HG03521 (cell line): ENCODE measurements around the gene UBXN10.

Experiments used
- ATAC-seq: cut with Tn5 transposase; IDR thresholded peaks from one replicate; pipeline ENCODE4 v1.9.1; 2021; ENCODE audit warnings: mild to moderate bottlenecking, moderate library complexity; ENCODE audit not compliant: unreplicated experiment

The UBXN10 gene

GRCh38 chr1:20185834-20186782, at the start of gene UBXN10, which contains the start of gene PLA2G2C:
TSS of gene UBXN10 (plus strand) at chr1:20186096. CDS start at chr1:20190562, 4,466 bp downstream.
TSS of gene PLA2G2C (minus strand) at chr1:20186518. CDS start at chr1:20177363, 9,155 bp downstream.
- no peak for ATAC-seq

GRCh38 chr1:20136249-20136648, 49.6 kb upstream of the UBXN10 start:
- no peak for ATAC-seq

- no peak for ATAC-seq
These were observed 48.8 kb upstream of the UBXN10 start for GRCh38 chr1:20137055-20137454.

- ATAC-seq: no peak
These were observed 48.3 kb upstream of the UBXN10 start for GRCh38 chr1:20137604-20138003.

GRCh38 chr1:20138346-20138745, 47.5 kb upstream of the UBXN10 start:
- ATAC-seq: no peak

DNA sequence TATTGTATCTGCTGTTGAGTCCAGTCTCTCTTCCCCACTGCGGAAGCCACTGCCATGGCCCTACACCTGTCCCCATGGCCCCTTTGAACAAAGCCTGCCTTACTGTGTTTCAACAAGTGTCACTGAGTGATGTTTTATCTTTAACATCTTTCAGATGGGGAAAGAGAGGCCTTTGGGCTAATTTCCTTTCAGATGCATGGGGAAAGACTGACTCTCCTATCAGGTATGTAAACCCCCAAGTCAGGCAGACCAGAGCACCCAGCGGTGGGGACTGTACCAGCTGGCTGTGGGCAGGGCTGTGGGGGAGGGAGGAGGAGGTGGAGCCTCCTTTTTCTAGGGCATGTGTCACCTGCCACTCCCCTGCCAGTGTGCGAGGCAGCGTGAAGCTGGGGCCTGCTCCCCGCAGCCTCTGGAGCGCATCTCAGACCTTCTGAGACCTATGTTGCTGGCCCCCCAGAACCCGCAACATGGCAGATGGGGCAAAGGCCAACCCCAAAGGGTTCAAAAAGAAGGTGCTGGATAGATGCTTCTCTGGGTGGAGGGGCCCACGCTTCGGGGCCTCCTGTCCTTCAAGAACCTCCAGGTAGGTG, 46.8 kb upstream of the UBXN10 start, which contains the start of gene PLA2G2F:
Gene PLA2G2F (plus strand): TSS at position 363 of the 590 bp plus-strand sequence. CDS start 105 bp downstream, at position 468.
- no peak for ATAC-seq

DNA sequence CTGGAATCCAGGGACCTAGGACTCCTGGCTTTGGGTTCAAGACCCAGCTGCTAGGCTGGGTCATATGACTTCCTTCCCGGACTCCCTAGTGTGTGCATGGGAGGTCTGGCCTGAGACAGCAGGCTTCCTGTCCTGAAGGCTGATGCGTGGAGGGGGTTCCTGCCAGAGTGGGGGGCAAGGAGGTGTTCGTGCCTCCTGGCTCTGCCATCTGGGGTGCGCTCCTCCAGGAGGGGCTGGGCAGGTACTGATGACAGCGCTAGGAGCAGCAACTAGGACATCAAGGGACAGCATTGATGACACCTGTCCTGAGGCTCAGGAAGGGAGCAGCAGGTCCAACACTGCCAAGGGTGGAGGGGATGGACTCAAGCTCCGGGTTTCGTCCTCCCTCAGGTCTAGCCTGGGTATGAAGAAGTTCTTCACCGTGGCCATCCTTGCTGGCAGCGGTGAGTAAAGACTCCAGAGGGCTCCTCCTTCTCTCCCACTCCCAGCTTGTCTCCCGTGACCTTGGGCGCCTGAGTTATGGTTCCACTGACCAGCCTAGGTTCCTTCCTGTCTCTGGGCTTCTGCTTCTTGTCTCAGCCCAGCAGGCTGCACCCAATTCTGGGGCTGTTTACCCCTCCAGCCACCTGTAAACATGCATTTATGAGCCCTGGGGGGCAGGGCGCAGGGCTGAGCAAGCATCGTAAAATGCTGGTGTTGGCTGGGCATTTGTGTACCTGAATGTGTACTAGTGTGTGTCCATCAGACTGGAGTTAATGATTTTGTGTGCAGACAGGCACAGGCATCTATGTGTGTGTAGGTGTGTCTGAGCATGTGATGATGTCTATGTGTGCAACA, 45.9 kb upstream of the UBXN10 start:
- no peak for ATAC-seq

DNA sequence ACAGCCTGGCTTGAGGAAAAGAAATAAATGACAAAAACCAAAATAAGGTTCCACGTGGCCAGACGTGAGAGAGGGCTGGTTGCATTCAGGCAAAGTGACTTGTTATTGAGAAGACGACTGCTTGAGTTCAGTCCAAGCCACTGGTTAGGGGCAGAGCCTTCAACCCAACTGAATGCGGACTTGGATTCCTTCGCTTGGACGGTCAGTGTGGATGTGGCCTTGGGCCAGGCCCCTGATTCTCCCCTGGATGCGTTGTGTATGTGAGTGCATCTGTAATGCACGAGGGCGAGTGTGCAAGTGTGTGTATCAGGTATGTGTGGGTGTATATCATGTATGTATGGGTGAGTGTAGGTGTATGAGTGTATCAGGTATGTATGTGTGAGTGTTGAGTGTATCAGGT, 44.9 kb upstream of the UBXN10 start:
- no peak for ATAC-seq

- ATAC-seq: no peak
These were observed 44.4 kb upstream of the UBXN10 start for GRCh38 chr1:20141466-20141865.

GRCh38 chr1:20142001-20142710, 43.7 kb upstream of the UBXN10 start:
- ATAC-seq: no peak

DNA sequence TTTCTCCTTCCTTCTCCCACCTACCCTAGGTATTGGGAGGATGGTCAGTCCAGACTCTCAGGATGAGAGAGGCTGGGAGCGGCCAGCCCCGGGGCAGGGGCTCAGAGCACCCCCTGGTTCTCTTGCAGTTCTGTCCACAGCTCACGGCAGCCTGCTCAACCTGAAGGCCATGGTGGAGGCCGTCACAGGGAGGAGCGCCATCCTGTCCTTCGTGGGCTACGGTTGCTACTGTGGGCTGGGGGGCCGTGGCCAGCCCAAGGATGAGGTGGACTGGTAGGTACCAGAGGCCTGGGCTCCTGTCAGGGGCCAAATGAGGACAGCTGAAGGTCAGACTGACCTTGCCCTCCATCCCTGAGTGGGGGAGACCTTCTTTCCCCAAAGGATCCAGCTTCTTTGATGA, 42.6 kb upstream of the UBXN10 start:
- ATAC-seq: no peak

DNA sequence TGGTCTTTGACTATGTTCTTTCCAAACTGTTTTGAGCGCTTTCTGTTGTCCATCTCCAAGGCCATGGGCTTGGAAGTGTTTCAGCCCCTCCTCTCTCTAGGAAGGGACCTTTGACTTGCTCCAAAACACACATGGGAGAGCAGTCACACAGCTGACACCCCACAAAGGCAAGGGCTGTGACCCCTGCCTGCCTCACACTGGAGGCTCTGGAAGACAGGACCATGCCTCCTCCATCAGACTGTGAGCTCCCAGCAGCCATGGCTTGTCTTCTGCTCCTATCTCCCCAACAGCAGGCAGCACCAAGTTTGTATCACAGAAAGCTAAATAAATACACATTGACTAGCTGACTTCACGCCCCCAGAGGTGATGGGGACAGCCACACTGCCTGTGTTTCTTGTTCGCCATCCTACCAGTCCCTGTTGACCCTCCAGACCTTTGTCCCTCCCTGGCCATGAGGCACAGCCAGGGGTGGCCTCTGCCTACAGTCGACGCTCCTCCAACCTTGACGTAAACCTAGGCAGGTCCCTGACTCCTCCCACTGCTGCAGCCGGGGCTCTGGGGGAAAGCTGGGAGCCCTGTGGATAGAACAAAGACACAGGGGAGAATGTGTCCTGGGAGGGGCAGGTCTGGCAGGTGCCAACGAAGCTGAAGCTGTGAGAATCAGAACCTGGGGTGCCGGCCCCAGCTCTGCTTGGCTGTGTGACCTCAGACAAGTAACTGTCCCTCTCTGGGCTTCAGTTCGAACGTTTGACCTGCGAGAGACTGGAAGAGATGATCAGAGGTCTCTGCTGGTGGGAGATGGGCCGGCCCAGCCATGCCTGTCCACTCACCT, 41.9 kb upstream of the UBXN10 start:
- ATAC-seq: no peak

DNA sequence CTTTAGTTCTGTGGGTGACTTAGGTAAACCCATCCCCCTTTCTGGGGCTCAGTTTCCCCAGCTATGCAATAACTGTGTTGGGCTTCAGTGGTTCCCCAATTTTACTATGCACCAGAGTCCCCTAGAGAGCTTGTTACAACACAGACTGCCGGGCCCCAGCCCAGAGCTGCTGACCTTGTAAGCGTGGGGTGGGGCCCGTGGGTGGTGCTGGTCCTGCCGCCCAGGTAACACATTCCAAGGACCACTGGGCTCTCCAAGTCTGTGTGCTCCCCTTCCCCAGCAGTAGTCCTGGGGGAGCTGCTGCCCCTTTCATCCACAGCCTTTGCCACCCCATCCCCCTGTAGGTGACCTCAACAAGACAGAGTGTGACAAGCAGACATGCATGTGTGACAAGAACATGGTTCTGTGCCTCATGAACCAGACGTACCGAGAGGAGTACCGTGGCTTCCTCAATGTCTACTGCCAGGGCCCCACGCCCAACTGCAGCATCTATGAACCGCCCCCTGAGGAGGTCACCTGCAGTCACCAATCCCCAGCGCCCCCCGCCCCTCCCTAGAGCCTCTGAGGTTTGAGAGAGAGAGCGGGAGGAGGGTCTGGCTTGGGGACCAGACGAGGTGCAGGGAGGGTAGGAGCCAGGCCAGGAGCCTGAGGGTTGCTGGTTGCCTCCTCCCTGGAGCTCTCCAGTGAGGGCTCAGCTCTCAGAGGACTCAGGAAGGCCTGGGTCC, 37.9 kb upstream of the UBXN10 start:
- ATAC-seq: no peak

- no peak for ATAC-seq
These were observed 37.1 kb upstream of the UBXN10 start for GRCh38 chr1:20148571-20149500.

DNA sequence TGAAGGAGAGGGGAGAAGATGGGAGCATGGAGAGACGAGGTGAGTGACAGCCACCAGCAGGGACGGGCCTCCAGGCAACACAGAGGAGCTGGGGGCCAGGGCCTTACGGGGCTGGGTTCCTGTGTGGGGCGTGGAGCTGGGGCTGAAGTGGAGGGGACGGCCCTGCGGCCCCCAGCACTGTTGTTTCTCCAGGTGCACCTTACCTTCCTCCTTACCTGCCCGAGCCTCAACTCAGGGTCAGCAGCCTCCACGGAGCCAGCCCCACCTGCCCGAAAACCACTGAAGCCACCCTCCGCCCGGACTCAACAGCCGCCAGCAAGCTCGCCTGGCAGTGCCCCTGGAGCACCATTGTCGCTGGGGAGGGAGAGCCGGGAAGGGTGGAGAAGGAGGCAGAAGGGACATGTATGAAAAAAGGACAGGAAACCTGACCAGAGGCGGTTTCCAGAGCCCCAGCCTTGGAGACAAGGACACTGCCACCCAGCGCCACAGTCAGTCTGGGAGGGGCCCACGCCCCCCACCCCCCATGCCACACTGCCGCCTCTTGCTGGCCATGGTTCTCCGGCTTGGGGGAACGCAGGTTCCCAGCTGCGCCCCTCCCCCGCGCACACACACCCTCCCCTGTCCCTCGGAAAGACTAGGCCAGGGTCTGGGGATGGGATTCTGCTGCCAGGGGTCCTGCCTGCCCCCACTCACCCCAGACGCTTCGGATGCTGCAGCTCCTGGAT, 36.1 kb upstream of the UBXN10 start:
- no peak for ATAC-seq

DNA sequence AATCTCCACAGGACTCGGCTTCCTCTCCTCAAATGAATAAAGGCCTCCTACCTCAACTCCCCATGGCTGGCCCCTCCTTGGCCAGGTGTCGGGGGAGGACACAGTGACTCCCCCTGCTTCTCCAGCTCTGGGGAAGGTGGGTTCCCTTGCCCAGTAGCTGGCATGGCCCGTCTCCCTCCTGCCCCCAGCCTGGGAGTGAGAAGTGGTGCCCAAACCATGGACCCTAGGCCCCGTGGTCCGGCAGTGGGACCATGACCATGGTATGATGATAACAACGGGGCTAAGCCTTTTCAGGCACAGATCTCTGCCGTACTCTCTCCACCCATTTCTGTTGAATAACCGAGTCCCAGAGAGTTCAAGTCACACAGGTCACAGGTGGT, 35.6 kb upstream of the UBXN10 start:
- ATAC-seq: no peak

GRCh38 chr1:20150969-20151368, 34.9 kb upstream of the UBXN10 start:
- ATAC-seq: no peak
